ENCODE measurements around the gene AKT3.

AKT3 gene

GRCh38 chr1:243499711-243500110, 350.3 kb downstream of the AKT3 start:
- H3K4me3 ChIP-seq (replicated peaks; ENCODE audit: low read depth, low read length) = no peak overlapping the region
- no peak for DNase-seq (ENCODE audit: low read depth)
- no peak for TF ChIP-seq CTCF (IDR thresholded peaks at IDR 0.05; ENCODE audit: low read length, missing control alignments)

- H3K4me3 ChIP-seq (replicated peaks; ENCODE audit: low read depth, low read length) = no peak overlapping the region
Observed at GRCh38 chr1:243499248-243499647, 350.8 kb downstream of the AKT3 start.

GRCh38 chr1:243497939-243498681, 351.9 kb downstream of the AKT3 start:
- H3K4me3 ChIP-seq (replicated peaks; ENCODE audit: low read depth, low read length) = no peak overlapping the region
- no peak for DNase-seq (ENCODE audit: low read depth)
- TF ChIP-seq CTCF (IDR thresholded peaks at IDR 0.05; ENCODE audit: low read length, missing control alignments) = no peak

More at GRCh38 chr1:243499248-243499647, 350.8 kb downstream of the AKT3 start:
- TF ChIP-seq CTCF (IDR thresholded peaks at IDR 0.05; ENCODE audit: low read length, missing control alignments) = no peak
- DNase-seq (ENCODE audit: low read depth) = no peak

GRCh38 chr1:243496806-243497205, 353.2 kb downstream of the AKT3 start:
- no peak for DNase-seq (ENCODE audit: low read depth)
- no peak overlapping the region for H3K4me3 ChIP-seq (replicated peaks; ENCODE audit: low read depth, low read length)
- no peak for TF ChIP-seq CTCF (IDR thresholded peaks at IDR 0.05; ENCODE audit: low read length, missing control alignments)

- TF ChIP-seq CTCF (IDR thresholded peaks at IDR 0.05; ENCODE audit: low read length, missing control alignments) = no peak
- no peak for DNase-seq (ENCODE audit: low read depth)
- no peak overlapping the region for H3K4me3 ChIP-seq (replicated peaks; ENCODE audit: low read depth, low read length)
Observed at GRCh38 chr1:243496187-243496646, 353.8 kb downstream of the AKT3 start.

- TF ChIP-seq CTCF (IDR thresholded peaks at IDR 0.05; ENCODE audit: low read length, missing control alignments) = no peak
- DNase-seq (ENCODE audit: low read depth) = peak; percentile 85
- no peak overlapping the region for H3K4me3 ChIP-seq (replicated peaks; ENCODE audit: low read depth, low read length)
Observed at GRCh38 chr1:243495442-243496186, 354.4 kb downstream of the AKT3 start.
